ENCODE measurements around the gene STX1A.

The STX1A gene

GRCh38 chr7:73706126-73707044 lies 13.1 kb downstream of the STX1A start:
- no peak for DNase-seq

- no peak for DNase-seq
These were observed 13.9 kb downstream of the STX1A start for GRCh38 chr7:73705551-73705920.

DNA sequence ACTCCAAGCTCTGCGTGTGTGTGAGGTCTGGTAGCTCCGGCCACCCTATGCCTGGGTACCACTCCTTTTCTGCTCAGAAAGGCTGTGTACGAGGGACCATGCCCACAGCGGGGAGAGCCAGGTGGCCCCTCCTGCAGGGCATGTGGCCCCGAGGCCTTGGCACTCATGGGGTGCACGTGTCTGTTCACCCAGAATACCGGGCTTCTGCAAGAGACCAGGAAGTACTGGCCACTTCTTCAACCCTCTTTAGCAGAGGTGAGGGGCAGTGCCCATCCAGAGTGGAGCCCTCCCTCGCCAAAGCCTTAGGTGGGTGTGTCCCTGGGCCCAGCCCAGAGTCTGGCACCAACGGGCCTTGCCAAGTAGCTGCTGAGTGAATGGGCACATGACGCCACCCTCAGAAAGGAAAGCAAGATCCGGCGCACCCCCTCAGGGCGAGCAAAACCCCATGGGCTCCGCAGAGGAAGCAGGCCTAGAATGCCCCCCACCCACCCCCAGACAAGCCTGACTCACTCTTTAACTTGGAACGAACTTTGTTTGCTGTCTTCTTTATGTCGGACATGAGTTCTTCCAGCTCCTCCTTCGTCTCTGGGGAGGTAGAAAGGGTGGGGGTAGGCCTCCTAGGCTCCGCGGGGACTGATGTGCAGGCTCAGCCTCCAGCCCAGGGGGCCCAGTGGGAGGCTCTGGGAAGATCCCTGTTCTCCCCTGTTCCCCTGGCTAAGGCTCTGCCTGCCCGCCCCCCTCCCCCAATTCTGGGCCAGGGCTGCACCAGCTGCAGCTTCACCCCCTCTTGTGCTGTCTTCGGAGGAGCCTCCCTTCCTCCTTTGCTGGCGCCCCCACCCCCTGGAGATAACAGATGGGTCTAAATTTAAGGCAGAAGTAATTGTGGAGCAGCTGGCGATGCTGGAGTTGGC lies 14.6 kb downstream of the STX1A start:
- no peak for DNase-seq

GRCh38 chr7:73703757-73704639 lies 15.5 kb downstream of the STX1A start:
- no peak for DNase-seq

GRCh38 chr7:73703225-73703624 lies 16.2 kb downstream of the STX1A start:
- DNase-seq = no peak

GRCh38 chr7:73702665-73703064 lies 16.8 kb downstream of the STX1A start:
- DNase-seq = no peak

- DNase-seq = no peak
These were observed 17.2 kb downstream of the STX1A start for GRCh38 chr7:73702226-73702625.

GRCh38 chr7:73701357-73701995 lies 18.0 kb downstream of the STX1A start:
- DNase-seq = peak; percentile 51

DNA sequence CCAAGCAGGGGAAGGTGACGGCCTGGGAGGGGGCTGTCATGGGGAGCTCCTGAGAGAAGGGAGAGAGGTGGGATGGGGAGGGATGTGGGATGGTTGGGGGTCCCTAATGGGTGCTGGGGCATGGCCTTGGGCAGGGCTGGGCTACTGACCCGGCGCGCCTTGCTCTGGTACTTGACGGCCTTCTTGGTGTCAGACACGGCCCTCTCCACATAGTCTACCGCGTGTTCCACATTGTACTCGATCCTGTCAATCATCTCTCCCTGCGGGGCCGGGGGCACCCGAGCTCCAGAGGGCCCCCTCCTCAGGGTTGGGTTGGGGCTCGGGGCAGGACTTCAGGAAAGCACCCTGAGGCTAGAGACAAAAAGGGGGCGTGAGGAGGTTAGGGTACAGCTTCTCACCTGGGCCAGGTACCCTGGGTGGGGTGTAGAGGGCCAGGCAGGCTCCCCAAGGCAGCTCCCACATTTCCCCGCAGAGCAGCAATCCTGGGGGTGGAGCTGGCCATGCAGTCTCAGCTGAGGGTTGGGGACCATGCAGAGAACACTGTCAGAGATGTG lies 18.8 kb downstream of the STX1A start:
- no peak for DNase-seq

DNA sequence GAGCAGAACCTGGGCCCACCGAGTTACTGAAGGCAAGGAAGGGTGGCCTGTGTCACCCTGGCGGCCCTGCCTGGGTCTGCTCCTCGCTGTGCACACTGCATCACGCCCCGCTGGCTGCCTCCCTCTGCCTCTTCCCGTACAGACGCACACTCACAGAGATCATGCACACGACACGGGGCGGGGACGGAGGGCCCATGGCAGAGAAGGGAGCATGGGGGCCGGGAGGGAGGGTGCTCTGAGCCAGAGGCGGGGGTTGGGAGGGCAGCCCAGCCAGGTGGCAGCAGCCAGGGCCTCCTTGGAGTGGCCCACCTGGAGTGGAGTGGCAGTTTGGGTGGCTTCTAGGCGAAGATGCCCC lies 19.4 kb downstream of the STX1A start:
- no peak for DNase-seq

GRCh38 chr7:73699370-73700068 lies 19.9 kb downstream of the STX1A start:
- DNase-seq = no peak

GRCh38 chr7:73698410-73698809 lies 21.1 kb downstream of the STX1A start:
- no peak for DNase-seq

DNA sequence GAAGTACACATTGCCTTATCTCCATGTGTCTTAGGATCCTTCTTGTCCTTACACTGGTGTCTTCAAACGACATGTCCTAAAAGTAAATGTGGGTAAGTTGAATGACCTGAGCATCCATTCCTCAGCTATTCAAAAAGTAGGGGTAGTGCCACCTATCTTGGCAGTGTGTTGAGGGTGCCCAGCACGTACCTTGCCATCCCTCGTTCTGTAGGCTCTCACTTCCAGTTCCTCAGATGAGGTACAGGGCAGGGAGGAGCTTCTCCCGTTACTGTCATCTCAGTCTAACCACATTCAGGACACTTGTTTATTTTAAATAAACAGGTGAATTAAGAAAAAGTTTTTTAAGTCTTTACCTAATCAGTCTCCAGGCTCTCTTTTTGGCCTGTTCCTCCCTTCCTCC lies 23.1 kb downstream of the STX1A start:
- DNase-seq = no peak

- DNase-seq = no peak
These were observed 28.8 kb downstream of the STX1A start for GRCh38 chr7:73690646-73691045.

- no peak for DNase-seq
These were observed 31.2 kb downstream of the STX1A start for GRCh38 chr7:73688288-73688687.

DNA sequence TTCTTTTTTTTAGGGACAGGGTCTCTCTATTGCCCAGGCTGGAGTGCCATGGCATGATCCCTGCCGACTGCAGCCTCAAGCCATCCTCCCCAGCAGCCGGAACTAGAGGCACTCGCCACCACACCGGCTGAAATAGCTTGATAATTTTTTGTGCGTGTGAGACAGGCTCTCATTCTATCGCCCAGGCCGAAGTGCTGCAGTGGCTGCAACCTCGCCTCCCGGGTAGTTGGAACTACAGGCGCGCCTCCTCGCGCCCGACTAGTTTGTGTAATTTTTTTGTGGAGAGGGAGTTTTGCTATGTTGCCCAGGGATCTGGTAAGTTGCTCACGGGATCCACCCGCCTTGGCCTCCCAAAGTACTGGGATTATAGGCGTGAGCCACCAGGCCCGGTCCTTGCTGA lies 34.2 kb downstream of the STX1A start:
- no peak for DNase-seq

DNA sequence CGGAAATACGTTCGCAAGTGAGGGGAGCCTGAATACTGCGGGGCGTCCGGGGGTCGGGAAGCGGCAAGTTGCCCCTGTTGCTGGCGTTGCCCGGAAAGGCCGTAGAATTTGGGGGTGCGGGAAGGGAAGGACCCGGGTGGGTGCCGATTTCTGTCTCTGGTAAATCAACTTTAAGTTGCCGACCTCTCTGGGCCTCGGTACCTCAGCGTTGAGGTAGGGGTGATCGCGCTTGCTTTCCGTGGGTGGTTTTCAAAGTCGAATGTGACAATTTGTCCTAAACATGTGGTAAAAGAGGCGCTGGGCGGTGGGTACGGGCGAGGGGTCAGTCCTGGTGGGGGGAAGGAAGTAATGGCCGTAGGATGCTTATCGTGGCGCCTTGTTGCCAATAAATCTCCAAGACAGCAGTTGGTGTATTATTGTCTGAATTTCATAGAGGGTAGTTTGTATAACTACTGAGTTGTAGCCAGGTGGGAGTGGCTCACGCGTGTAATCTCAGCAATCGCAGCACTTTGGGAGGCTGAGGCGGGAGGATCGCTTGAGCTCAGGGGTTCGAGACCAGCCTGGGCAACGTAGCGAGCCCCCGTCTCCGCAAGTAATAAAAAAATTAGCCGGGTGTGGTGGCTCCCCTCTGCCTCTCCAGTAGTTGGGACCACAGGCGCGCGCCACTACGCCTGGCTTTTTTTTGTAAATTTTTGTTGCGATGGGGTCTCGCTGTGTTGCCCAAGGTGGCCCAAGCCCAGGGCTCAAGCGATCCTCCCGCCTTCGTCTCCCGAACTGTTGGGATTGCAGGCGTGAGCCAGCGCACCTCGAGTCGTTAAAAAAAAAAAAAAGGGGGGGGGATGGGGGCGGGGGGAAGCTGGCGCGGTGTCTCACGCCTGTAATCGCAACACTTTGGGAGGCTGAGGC lies 35.4 kb downstream of the STX1A start:
- peak; percentile 52 for DNase-seq

DNA sequence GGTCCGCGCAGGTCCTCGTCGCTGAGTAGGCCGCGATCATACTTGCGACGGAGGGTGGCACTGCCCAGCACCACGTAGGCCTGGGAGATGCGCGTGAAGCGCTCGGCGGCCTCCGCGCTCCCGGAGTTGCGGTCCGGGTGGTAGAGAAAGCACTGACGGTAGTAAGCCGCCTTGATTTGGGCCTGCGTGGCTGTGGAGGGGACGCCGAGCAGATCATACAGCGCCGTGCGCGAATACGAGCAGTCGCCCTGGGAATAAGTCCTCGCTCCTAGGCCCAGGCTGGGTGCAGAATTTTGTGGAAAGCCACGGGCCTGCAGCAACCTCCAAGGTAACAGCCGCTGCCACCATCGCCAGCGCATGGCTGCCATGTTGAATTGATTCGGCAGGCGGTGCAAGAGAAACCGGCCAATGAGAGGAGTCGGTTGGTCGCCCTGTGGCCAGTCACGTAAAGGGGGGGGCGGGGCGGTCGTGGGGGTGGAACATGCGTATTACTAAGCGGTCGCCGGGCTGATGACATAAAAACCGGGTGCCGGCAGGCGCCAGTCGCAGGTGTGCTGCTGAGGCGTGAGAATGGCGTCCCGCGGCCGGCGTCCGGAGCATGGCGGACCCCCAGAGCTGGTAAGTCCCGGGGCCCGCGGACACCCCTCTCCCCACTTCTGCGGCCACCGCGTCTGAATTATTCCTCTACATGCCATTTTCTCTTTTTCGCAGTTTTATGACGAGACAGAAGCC lies 36.2 kb downstream of the STX1A start, which contains the start of the genes BUD23 and DNAJC30:
TSS of gene BUD23 (plus strand) at position 542 of the 732 bp plus-strand sequence. CDS start at position 571, 29 bp downstream.
TSS of gene DNAJC30 (minus strand) at position 398 of the 732 bp plus-strand sequence. CDS start at position 368, 30 bp downstream.
- DNase-seq = peak; percentile 98

DNA sequence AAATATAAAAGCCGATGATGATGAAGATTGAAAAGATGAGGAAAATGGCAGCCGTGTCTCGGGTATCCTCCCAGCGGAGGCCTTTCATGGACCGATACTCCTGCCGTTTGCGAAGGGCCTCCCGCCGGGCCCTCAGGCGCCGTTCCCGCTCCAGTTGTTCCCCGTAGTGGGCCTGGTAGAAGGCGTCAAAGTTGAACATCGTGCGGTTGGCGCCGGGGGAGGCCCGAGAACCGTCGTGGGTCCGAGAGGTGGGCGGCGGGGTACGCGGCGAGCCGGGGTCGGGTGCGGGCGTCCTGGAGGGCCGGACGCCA lies 36.8 kb downstream of the STX1A start:
- no peak for DNase-seq
